Breast epithelium (tissue), 3 donors: Measurements from ENCODE around the gene MBOAT1.

Source experiments
- POLR2A ChIP-seq: fragments of 450-650 bp; IDR thresholded peaks from one replicate; pipeline ENCODE4 v1.6.1; 2016; ENCODE audit warnings: antibody characterized with exemption, mild to moderate bottlenecking, moderate library complexity
- TF ChIP-seq, protein P1 (sequence below), 3 donors: fragments of 450-650 bp; IDR thresholded peaks; one replicate each; pipeline ENCODE4 v1.5.1; 2016 to 2017; ENCODE audit warnings: antibody characterized with exemption in 3 of 3, mild to moderate bottlenecking in 3 of 3, moderate library complexity in 3 of 3

DNA sequence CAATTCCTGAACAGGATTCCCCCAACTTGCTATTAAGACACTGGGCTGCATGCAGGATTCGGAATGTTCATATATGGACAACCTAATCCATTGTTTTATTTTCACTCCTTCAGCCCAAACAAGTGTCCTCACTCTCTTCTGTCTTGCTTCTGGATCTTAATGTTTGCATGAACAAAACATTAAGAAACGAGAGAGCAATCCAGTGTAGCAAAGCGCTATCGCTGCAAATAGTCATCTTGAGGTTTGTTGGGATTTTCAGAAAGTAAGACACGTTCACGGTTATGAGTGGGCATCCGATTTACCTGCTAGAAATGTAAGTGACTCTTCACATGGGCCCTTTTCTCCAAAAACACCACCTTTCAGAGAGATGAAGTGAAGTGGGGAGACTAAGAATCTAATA lies 156.4 kb downstream of the MBOAT1 start:
- TF ChIP-seq, protein P1, sequence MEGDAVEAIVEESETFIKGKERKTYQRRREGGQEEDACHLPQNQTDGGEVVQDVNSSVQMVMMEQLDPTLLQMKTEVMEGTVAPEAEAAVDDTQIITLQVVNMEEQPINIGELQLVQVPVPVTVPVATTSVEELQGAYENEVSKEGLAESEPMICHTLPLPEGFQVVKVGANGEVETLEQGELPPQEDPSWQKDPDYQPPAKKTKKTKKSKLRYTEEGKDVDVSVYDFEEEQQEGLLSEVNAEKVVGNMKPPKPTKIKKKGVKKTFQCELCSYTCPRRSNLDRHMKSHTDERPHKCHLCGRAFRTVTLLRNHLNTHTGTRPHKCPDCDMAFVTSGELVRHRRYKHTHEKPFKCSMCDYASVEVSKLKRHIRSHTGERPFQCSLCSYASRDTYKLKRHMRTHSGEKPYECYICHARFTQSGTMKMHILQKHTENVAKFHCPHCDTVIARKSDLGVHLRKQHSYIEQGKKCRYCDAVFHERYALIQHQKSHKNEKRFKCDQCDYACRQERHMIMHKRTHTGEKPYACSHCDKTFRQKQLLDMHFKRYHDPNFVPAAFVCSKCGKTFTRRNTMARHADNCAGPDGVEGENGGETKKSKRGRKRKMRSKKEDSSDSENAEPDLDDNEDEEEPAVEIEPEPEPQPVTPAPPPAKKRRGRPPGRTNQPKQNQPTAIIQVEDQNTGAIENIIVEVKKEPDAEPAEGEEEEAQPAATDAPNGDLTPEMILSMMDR (IDR thresholded peaks at IDR 0.05): no peak
- no peak for TF ChIP-seq POLR2A
